ENCODE measurements around the gene MAN2B1. TPM values are rescaled to one million over a fixed set of nuclear protein-coding genes. Genes with fewer than 3 reads are reported as not detected.

MAN2B1 gene
- total and polyA plus RNA-seq, 2 of the 8 experiments (the other 6 are each of a cell fraction or from before 2014, with no cell fraction given) = 55.3 to 76.3 TPM

- no peak for TF ChIP-seq CHD7 (IDR thresholded peaks at IDR 0.05; ENCODE audit: insufficient replicate concordance, low read length)
- no peak for TF ChIP-seq CTCF (IDR thresholded peaks at IDR 0.05; ENCODE audit: control extremely low read depth in 1 of 3, insufficient read depth in 1 of 3, low read depth in 1 of 3, low read length in 3 of 3)
- TF ChIP-seq CREB1 (IDR thresholded peaks at IDR 0.05) = no peak
- TF ChIP-seq POU5F1 (IDR thresholded peaks at IDR 0.05; ENCODE audit: low read depth, low read length) = no peak
- no peak for TF ChIP-seq EP300 (IDR thresholded peaks at IDR 0.05; ENCODE audit: borderline replicate concordance in 1 of 2, low read depth in 2 of 2, low read length in 2 of 2)
- no peak for TF ChIP-seq NRF1 (IDR thresholded peaks at IDR 0.05; ENCODE audit: low read depth, low read length)
- TF ChIP-seq FOSL1 (IDR thresholded peaks at IDR 0.05; ENCODE audit: insufficient read depth, low read depth, low read length) = no peak
- no peak for TF ChIP-seq TAF1 (IDR thresholded peaks at IDR 0.05; ENCODE audit: low read depth, low read length)
- TF ChIP-seq RXRA (IDR thresholded peaks at IDR 0.05; ENCODE audit: insufficient read depth, low read depth, low read length) = no peak
Observed at GRCh38 chr19:12695096-12695495, 28.6 kb upstream of the MAN2B1 start (continued).
